GM19099 (cell line): Measurements from ENCODE around the gene TCF4.

Source experiments
- POLR2A ChIP-seq: IDR thresholded peaks from 3 replicates; pipeline ENCODE4 v1.6.1; 2011; ENCODE audit warnings: low read depth; ENCODE audit not compliant: insufficient read length; ENCODE audit errors: extremely low read depth

Gene TCF4

DNA sequence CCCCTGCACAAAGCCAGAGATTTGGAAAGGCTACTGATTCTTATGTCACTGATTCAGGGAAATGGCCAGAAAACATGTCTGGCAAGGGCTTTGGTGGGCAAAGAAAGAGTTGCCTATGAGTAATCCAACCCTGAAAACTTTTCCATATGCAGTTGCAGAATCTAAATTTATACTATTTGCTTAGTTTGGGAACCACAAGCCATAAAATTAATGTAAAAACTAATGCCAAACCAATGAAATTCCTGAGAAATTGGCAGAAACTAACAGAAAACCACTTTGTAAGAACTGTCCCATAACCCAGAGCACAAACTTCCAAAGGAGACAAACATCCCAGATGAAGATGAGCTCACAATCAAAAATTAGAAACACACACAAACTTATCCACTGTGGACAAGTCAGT is 48.8 kb downstream of the TCF4 start:
- no peak for TF ChIP-seq POLR2A

DNA sequence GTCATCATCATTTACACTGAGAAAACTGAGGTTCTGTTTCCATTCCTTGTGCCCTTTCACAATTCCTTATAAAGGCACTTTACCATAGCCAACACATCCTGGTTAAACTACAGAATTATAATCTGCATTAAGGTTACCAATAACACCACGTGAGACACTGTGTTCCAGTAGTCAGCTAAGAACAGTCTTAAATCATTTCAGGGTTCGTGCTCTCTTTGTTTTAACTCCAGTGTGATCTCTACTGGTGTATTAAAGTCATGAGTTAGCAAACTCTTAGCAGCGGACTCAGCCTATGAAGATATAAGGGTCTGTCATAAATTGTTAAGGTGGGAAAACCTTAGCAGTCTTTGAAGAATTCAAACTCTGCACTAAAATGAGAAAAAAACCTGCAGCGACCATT is 53.0 kb downstream of the TCF4 start:
- no peak for TF ChIP-seq POLR2A

DNA sequence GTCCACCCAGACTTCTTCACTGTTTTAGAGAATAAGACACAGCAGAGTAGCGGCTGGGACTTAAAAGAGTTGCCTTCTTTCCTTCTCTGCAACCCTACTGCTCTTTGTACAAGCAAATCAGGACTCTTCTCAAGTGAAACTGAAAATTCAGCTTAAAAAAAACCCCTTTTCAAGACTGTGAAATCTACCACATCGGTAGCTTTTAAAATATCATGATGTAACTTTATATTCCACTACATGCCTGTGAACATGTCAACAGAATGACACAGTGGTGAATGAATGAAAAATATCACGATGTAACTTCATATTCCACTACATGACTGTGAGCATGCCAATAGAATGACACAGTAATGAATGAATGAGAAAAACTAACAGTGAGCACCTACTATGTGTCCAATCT is 53.4 kb downstream of the TCF4 start:
- no peak for TF ChIP-seq POLR2A

DNA sequence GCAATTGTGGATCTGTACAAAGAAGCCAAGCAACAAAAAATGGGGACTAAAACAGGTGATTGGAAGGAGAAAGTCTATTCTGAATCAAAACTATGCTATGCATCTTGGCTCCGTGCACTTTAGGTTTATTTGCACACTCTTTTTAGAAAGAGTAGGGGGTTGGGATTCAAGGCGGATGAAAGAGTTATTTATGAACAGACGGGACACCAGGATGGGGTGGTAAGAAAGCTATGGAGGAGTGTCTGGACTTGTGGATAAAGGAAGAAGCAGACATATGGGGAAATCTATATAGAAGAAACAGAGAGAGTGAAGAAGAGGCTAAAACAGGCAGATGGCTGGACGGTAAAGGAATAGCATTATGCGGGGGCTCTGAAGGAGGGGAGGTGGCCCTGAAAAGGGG is 57.8 kb downstream of the TCF4 start:
- no peak for TF ChIP-seq POLR2A

DNA sequence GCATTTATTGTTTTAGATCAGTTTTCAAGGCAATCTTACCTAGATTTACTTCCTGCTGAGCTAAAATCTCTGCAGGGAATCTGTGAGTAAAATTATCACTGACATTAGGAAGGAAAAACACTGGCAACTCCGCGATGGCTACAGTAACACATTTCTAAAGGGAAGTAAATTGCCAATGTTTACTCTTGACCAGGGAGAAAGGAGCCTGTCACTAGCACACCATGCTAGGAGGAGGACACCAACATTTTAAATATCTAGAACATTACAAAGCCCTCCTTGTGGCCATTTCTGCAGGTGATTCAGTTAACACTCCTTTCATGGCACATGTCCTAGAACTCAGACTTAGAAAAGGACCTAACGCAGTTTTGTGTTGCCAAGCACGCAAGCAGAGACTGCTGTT is 58.4 kb downstream of the TCF4 start:
- TF ChIP-seq POLR2A, result no peak

DNA sequence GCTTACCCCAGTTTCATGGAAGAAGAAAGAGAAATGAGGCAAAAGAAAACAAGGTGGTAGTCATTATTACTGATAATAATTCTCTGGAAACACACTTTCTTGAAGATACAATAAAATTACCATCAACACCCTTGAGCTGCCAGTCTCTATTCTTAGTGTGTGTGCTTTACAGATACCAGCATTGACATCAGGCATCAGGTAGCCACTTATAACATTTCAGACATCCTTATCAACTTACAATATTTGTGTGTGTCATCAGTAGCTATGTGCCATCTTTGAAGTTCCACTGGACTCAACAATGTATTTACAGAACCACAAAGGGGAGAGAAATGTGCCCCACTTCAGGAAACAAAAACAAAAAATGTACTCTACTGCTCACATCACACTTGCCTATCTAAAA is 62.1 kb downstream of the TCF4 start:
- TF ChIP-seq POLR2A, result no peak

DNA sequence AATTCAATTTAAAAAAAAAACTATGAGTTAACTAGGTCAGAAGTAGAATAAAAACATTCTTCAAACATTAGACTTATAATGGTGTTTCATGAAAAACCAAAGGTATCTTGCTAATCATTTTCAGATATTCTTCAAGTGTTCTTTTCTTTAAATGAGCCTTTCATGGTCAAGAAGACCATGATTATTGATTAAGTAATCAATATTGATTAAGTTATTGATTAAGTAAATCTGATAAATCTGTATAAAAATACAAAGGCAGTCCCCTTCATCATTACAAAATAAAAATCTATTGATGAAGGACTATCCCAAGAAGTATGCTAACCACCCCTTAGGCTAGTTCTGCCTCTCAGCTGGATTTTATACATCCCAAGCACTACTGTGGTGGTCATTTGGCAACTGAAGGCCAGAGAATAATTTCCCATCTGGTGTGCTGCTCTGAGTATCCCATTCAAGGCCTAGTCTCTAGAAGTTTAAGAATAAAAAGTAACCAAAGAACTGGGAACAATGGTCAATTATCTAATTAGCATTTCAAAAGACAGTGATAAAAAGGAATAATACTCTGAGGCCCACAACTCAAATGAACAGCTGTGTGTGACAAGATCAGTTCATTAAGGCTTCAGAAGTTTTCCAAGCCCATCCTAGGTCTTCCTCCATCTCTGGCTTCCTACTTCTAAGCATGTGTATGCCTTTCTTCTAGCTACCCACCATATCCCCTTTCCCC is 63.5 kb downstream of the TCF4 start:
- TF ChIP-seq POLR2A, result no peak

DNA sequence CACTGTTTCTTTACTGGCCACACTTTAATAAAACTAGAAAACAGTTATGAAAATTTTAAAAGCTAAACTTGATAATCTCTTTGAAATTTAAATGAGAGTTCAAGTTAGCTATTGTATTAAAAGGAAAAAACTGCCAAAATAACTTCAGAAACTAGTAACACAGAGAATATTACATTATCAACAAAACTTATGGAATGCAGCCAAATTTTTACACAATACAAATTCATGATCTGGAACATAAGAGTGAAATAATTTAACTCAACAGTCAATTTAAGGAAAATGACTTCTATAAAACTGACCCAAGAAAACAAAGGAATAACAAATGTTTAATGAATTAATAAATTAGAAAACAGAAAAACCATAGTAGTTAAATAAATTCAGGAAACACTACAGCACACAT is 65.0 kb downstream of the TCF4 start:
- TF ChIP-seq POLR2A, result no peak

DNA sequence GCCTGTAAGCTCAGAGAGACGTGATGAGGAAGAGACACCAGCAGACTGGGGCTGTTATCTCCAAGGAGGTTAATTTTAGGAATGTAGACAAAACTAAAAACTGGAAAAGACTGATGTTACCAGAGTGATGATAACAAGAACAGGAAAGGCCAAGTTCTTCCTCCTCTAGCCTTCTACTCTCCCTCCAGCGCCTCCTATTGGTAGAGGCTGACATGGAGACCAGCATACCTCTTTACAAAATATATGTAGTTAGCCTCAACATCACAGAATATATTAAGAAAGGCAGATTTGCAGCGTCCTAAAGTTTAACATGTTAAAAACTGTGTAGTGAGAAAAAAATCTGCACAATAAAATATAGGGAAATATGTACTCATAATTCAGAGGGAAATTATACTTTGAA is 66.0 kb downstream of the TCF4 start:
- TF ChIP-seq POLR2A, result no peak

DNA sequence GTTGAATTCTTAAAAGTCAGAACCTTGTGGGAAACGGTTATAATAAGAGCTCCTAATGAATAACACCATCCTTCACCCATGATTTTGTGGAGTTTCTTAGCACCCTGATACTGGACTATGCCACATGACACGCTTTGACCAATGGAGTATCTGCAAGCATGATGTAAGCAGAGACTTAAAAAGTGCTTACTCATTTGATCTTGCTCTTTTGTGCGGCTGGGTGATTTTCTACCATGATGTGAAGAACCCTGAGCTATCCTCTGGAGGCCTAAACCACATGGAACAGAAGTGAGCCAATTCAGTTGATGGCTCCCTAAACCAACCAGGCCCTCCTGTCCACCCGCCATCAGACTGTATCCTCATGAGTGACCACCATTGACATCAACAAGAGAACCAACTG is 70.9 kb downstream of the TCF4 start:
- TF ChIP-seq POLR2A, result no peak

DNA sequence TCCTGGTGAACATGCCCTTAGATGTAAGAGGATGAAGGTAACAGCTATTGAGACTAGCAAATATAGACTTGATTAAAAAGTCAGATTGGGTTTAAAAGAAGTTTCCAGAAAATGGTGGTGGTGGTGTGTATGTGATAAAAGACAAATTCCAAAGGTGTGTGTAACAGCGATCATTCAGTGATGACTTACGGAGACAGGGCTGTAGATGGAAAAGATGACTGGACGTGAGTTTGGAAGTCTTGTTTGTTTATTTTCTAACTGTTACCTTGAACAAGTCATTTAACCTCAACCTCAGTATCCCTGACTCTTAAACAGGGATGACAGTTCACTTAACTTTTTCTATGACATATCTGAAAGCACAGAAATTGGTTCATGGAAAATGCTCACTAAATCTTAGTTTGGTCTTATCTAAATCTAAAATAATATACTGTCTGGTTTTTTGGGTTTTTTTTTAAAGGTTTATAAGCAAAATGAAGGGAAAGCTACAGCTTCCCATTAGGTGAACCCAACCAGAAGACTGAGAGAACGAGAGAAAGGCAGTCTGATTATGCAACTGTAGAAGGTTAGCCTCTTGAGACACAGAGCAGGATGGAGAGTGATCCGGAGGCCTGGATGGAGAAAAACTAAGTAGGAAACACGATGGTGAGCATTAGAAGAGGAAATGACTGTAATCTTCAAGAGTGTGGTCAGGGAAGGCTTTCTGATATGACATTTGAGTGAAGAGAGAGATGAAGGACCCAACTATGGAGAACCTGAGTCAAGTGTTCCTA is 71.9 kb downstream of the TCF4 start:
- no peak for TF ChIP-seq POLR2A

DNA sequence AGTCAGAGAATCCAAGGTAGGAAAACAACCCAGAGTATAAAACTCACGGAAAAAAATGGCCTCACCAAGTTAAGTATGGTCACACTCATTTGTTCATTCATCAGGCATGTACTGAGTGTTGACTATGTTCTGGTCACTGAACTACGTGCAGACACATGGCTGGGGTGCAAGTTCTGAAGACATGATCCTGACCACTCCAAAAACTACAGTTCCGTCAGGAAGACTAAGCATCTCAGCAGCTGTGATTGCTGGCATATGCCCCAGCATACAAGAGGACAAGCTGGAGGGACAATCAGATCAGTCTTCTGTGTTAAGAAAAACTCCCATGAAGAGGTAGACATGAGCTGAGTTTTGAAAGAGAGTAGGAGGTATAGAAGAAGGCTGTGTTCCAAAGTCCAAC is 72.8 kb downstream of the TCF4 start:
- TF ChIP-seq POLR2A, result no peak

DNA sequence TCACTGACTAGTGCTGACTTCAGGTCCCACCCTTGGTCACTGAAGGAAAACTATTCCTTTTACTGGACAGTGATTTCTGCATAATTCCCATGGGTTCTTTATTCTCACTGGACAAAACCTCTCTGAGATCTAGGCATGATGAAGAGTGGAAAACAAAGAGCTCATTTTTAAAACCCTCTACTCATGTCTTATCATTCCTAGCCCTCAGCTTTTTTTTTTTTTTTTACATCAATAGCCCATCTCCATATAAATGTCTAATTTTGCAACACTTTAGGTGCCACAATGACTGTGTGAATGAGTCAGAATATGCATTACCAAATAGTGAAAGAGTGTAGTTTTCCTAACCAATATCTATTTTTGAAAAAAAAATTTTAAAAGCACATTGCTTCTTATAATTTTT is 74.8 kb downstream of the TCF4 start:
- TF ChIP-seq POLR2A, result no peak

DNA sequence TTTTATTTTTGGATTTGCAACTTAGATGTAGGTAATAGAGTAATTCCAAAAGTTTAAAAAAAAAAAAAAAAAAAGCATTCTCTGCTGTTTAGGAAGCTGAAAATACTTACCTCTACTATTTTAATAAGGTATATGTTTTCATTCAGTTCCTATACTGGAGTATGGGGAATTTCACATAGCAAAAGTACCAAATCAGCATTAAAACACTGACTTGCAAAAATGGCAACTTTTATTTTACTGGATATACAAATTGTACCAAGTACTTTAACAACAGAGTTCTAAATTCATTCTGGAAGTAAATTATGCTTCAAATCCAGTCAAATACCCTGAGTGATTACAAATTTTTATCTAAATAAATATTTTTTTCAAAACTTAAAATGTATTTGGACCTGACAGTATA is 76.7 kb downstream of the TCF4 start:
- TF ChIP-seq POLR2A, result no peak

DNA sequence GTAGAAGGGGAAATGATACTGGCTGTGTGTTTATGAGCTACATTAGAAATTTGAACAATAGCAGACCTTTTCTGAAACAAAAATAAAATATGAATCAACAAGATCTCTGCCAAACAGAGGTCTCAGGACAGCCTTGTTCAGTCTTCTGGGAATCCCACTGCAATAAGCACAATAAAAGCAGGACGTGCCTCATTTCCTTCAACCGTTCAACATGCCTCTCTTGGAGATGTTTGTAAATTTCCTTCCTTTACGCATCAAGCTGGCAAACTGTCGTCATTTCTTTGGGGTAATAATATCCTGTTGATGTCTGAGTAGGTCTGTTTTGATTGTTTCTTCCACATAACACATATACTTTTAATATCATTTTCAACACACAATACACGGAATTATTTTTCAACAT is 77.2 kb downstream of the TCF4 start:
- TF ChIP-seq POLR2A, result no peak

DNA sequence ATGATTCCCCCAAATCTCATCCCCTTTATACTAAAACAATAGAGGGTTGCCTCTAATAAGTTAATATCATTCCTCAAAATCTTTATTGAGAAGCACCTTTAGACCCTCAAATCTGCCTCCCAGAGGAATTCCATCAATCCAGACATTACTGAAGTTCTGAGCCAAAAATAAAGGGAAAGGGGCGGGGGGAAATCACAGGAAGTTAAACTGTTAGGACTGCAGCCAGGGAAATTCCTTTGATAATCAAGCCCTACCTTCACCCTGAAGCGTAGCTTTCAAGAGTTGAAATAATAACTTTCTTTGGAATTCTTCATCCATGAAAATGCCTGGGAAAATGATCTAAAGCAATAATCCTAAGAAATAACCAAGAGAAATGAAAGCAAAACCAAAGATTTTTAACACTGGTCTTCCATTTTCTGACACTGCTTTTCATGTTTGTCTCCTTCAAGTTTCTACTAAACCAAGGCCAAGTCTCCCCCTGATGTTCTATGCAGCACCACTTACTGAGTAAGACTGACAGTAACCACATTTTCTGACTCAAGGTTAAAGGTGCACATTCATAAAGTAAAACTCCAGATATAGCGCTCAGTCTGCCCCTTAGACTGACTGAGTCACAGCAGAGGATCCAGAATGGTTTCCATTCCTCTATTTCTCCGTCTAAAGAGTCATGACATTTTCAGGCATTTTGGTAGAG is 78.2 kb downstream of the TCF4 start:
- no peak for TF ChIP-seq POLR2A
